Fibroblast of lung (primary cell): ENCODE results near the gene WBP2. TPM values are rescaled to one million over a fixed set of nuclear protein-coding genes. Genes with fewer than 3 reads are reported as not detected.
"Not testable (repeated sequence)": the region's sequence is repeated elsewhere in the genome, so short reads cannot be mapped to it uniquely, and the experiment has no call there.

Experiments used
- DNase-seq, 2 donors: peaks; one replicate each; pipeline versions ENCODE4 v3.0.0 to v3.0.0-alpha.2; 2010; ENCODE audit warnings: low read depth in 2 of 2
- H2AFZ ChIP-seq: 2 replicates; pipeline ENCODE4 v1.5.1; 2012; ENCODE audit warnings: low read length, control low read depth, inconsistent platforms
- H3K27ac ChIP-seq: 2 replicates; pipeline ENCODE4 v1.5.1; 2011; ENCODE audit warnings: low read length, control low read depth; ENCODE audit not compliant: insufficient read depth
- H3K27me3 ChIP-seq: 2 replicates; pipeline ENCODE4 v1.5.1; 2011; ENCODE audit warnings: mild to moderate bottlenecking, low read length; ENCODE audit not compliant: control insufficient read depth, insufficient read depth
- H3K36me3 ChIP-seq: 2 replicates; pipeline ENCODE4 v1.5.1; 2011; ENCODE audit warnings: low read length; ENCODE audit not compliant: control insufficient read depth, insufficient read depth
- H3K4me1 ChIP-seq: 2 replicates; pipeline ENCODE4 v1.5.1; 2011; ENCODE audit warnings: low read length; ENCODE audit not compliant: control insufficient read depth, insufficient read depth; ENCODE audit errors: extremely low read depth
- H3K4me2 ChIP-seq: 2 replicates; pipeline ENCODE4 v1.5.1; 2011; ENCODE audit warnings: low read length, control low read depth; ENCODE audit not compliant: insufficient read depth; ENCODE audit errors: extremely low read depth
- H3K4me3 ChIP-seq, 4 experiments: fragments of 200-600 bp in 1 of 4; sonication (generic) in 1 of 4; replicated peaks in 1 of 4; 2 replicates each; pipeline ENCODE4 v1.5.1; 2011 to 2016; ENCODE audit warnings: low read length in 4 of 4, low read depth in 3 of 4, mild to moderate bottlenecking in 3 of 4, control low read depth in 2 of 4, inconsistent platforms in 1 of 4, mixed read lengths in 1 of 4; ENCODE audit not compliant: insufficient read depth in 1 of 4; ENCODE audit errors: control extremely low read depth in 1 of 4
- H3K79me2 ChIP-seq: 2 replicates; pipeline ENCODE4 v1.5.1; 2012; ENCODE audit warnings: mild to moderate bottlenecking, low read length, inconsistent platforms; ENCODE audit not compliant: control insufficient read depth, insufficient read depth
- H3K9ac ChIP-seq: 2 replicates; pipeline ENCODE4 v1.5.1; 2011; ENCODE audit warnings: mild to moderate bottlenecking, low read length, control low read depth; ENCODE audit not compliant: insufficient read depth
- H3K9me3 ChIP-seq: 2 replicates; pipeline ENCODE4 v1.5.1; 2012; ENCODE audit warnings: low read depth, low read length; ENCODE audit not compliant: control insufficient read depth, insufficient read depth
- H4K20me1 ChIP-seq: 2 replicates; pipeline ENCODE4 v1.5.1; 2011; ENCODE audit warnings: low read length; ENCODE audit not compliant: control insufficient read depth, insufficient read depth; ENCODE audit errors: extremely low read depth
- CTCF ChIP-seq, 2 donors: IDR thresholded peaks in 1 of 2; conservative IDR thresholded peaks in 1 of 2; 1 replicate in 1 of 2; 2 replicates in 1 of 2; pipeline ENCODE4 v1.5.1; 2011 to 2012; ENCODE audit warnings: low read length in 2 of 2, control low read depth in 1 of 2, inconsistent platforms in 1 of 2, low read depth in 1 of 2, mild to moderate bottlenecking in 1 of 2
- EZH2 ChIP-seq: IDR thresholded peaks from 2 replicates; pipeline ENCODE4 v1.5.1; 2012; ENCODE audit warnings: low read length, control low read depth, mild to moderate bottlenecking; ENCODE audit errors: missing control alignments
- polyA plus RNA-seq, 2 donors: library from polyadenylated mRNA; depleted of rRNA in 1 of 2; stranded (reverse) in 1 of 2; unstranded in 1 of 2; fragments of >200 nt; gene quantifications; 2 replicates each; pipeline ENCODE4 v1.2.1, GENCODE V29; 2011 to 2012; ENCODE audit warnings: missing spikeins in 1 of 2
- total RNA-seq: library from RNA; depleted of rRNA; stranded (reverse); fragments of >200 nt; gene quantifications from 2 replicates; pipeline ENCODE4 v1.2.1, GENCODE V29; 2014

Gene WBP2
- total and polyA plus RNA-seq, 2 donors (not counting 1 experiment from before 2014, with no cell fraction given), result 39.5 to 53.4 TPM

- H3K36me3 ChIP-seq, result no peaks in the 10 kb centered on the region
- H3K27ac ChIP-seq, result no peak overlapping the region
- H3K79me2 ChIP-seq, result no peaks in the 10 kb centered on the region
- peaks cover 34% of the 10 kb centered on the region for H3K4me1 ChIP-seq
- no peaks in the 10 kb centered on the region for H4K20me1 ChIP-seq
- H2AFZ ChIP-seq, result no peak overlapping the region
- no peaks in the 10 kb centered on the region for H3K27me3 ChIP-seq
- H3K4me3 ChIP-seq, result no peak overlapping the region
- DNase-seq, result no peak
- H3K9ac ChIP-seq, result no peak overlapping the region
- TF ChIP-seq CTCF (conservative IDR thresholded peaks at IDR 0.05 in 1 of 2, IDR thresholded peaks at IDR 0.05 in 1 of 2; ENCODE audit: low read depth in 1 of 2, low read length in 2 of 2) (no peak), EZH2 (no peak)
- no peaks in the 10 kb centered on the region for H3K9me3 ChIP-seq
- H3K4me2 ChIP-seq, result no peak overlapping the region
Observed at GRCh38 chr17:75873587-75874322, 18.6 kb upstream of the WBP2 start.

- Histone ChIP-seq H3K36me3 (no peaks in the 10 kb centered on the region), H3K79me2 (no peaks in the 10 kb centered on the region), H3K4me1 (peaks cover 34% of the 10 kb centered on the region), H3K9ac (peak overlapping the region; percentile 40), H3K4me3 (no peak overlapping the region), H2AFZ (no peak overlapping the region), H3K4me2 (peak overlapping the region; percentile 19), H3K27ac (peak overlapping the region; percentile 67), H4K20me1 (no peaks in the 10 kb centered on the region), H3K27me3 (no peaks in the 10 kb centered on the region), H3K9me3 (no peaks in the 10 kb centered on the region)
- TF ChIP-seq CTCF (conservative IDR thresholded peaks at IDR 0.05 in 1 of 2, IDR thresholded peaks at IDR 0.05 in 1 of 2; ENCODE audit: low read depth in 1 of 2, low read length in 2 of 2), result no peak
- no peak for TF ChIP-seq EZH2
- DNase-seq, result peak; percentile 70 to 75
Observed at GRCh38 chr17:75872434-75873351, 17.6 kb upstream of the WBP2 start.

- H3K27ac ChIP-seq, result peak overlapping the region; percentile 88
- peak overlapping the region in 1 of 4 experiments; percentile 32 for H3K4me3 ChIP-seq
- H3K36me3 ChIP-seq, H3K79me2 ChIP-seq, DNase-seq, H3K9ac ChIP-seq, H3K27me3 ChIP-seq, H3K9me3 ChIP-seq, H4K20me1 ChIP-seq: not testable (repeated sequence)
- peak overlapping the region; percentile 38 for H2AFZ ChIP-seq
- peak overlapping the region; percentile 44 for H3K4me2 ChIP-seq
- peaks cover 16% of the 10 kb centered on the region for H3K4me1 ChIP-seq
Observed at GRCh38 chr17:75870228-75870627, 15.1 kb upstream of the WBP2 start.
